PC-9 (cell line): ENCODE results near the gene GRK2.

Experiments
- EZH2 ChIP-seq: fragments of 200-600 bp; sonication (generic); IDR thresholded peaks from 2 replicates; pipeline ENCODE4 v1.8.0; 2017; ENCODE audit warnings: antibody characterized with exemption, low read depth
- TF ChIP-seq, protein P1 (sequence below): fragments of 200-600 bp; sonication (generic); conservative IDR thresholded peaks from 2 replicates; pipeline ENCODE4 v1.6.1; 2017; ENCODE audit warnings: mixed run types, antibody characterized with exemption, mild to moderate bottlenecking, moderate library complexity

DNA sequence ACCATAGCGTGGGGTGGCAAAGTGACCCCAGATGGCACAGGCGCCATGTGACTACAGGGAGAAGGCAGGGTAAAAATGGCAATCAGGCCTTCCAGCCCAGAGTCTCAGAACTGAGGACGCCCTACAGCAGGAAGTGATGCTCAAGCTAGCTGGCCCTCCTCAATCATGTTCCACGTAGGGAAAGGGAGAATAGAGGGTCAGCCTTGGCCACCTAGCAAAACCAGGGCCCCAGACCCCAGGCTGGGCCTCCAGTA lies 21.9 kb downstream of the GRK2 start:
- TF ChIP-seq, protein P1, sequence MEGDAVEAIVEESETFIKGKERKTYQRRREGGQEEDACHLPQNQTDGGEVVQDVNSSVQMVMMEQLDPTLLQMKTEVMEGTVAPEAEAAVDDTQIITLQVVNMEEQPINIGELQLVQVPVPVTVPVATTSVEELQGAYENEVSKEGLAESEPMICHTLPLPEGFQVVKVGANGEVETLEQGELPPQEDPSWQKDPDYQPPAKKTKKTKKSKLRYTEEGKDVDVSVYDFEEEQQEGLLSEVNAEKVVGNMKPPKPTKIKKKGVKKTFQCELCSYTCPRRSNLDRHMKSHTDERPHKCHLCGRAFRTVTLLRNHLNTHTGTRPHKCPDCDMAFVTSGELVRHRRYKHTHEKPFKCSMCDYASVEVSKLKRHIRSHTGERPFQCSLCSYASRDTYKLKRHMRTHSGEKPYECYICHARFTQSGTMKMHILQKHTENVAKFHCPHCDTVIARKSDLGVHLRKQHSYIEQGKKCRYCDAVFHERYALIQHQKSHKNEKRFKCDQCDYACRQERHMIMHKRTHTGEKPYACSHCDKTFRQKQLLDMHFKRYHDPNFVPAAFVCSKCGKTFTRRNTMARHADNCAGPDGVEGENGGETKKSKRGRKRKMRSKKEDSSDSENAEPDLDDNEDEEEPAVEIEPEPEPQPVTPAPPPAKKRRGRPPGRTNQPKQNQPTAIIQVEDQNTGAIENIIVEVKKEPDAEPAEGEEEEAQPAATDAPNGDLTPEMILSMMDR: no peak
- TF ChIP-seq EZH2: no peak
